ENCODE results near the gene TFDP2.

Gene TFDP2

DNA sequence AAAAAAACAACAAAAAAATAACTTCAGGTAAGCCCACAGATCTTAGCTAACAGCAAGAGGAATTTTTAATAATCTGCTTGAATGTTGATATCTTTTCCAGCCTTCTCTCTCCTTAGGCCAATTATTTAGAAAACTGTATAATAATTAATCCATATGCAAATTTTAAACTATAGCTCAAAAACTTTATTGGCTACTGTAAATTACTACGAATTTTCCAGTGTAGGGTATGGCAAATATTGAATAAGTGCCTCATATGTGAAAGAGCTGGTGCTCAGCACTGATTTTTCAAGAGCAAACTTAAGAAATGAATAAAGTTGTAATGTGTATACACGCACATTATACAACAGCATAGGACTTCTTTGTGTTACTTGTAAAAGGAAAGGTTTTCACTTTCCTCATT, 123.0 kb downstream of the TFDP2 start:
- DNase-seq (ENCODE audit: low read depth) = no peak
- H3K4me3 ChIP-seq (replicated peaks; ENCODE audit: low read depth, low read length) = no peak overlapping the region
- TF ChIP-seq, protein P1, sequence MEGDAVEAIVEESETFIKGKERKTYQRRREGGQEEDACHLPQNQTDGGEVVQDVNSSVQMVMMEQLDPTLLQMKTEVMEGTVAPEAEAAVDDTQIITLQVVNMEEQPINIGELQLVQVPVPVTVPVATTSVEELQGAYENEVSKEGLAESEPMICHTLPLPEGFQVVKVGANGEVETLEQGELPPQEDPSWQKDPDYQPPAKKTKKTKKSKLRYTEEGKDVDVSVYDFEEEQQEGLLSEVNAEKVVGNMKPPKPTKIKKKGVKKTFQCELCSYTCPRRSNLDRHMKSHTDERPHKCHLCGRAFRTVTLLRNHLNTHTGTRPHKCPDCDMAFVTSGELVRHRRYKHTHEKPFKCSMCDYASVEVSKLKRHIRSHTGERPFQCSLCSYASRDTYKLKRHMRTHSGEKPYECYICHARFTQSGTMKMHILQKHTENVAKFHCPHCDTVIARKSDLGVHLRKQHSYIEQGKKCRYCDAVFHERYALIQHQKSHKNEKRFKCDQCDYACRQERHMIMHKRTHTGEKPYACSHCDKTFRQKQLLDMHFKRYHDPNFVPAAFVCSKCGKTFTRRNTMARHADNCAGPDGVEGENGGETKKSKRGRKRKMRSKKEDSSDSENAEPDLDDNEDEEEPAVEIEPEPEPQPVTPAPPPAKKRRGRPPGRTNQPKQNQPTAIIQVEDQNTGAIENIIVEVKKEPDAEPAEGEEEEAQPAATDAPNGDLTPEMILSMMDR (IDR thresholded peaks at IDR 0.05; ENCODE audit: low read length, missing control alignments) = no peak

DNA sequence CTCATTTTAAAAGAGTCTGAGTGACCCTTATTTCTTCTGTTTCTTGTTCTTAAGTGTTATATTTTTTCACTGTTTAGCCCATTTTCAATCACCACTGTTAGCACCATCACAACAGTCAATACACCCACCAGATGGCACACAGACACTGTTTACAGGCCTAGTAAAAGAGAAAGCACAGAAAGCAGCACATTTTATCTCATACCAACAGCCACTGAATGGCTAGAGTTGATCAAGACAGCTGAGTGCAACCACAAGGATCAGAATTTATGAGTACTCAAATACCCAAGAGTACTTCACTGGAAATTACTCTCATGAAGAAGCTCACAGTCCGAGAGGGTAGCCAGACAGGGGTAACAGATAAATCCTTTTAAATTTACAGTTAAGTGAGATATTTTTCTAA, 127.0 kb downstream of the TFDP2 start:
- TF ChIP-seq, protein P1 (IDR thresholded peaks at IDR 0.05; ENCODE audit: low read length, missing control alignments) = no peak
- no peak overlapping the region for H3K4me3 ChIP-seq (replicated peaks; ENCODE audit: low read depth, low read length)
- peak; percentile 7 for DNase-seq (ENCODE audit: low read depth)

DNA sequence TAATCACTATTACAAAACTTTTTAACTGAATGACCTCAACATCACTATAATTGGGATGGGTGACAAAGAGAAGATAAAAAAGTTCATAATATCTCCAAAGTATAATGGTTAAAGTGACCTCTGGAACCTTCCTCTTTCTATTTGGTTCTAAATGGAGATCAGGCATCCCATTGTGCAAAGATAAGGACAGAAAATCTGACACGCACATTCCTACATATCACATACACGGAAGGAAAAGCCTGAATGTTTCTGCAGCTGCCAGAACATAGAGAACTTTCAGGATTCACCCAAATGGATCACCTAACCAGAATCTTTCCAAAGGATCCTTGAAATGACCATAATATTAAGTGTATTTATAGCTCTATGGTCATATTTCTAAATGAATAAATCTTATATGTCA, 128.2 kb downstream of the TFDP2 start:
- TF ChIP-seq, protein P1 (IDR thresholded peaks at IDR 0.05; ENCODE audit: low read length, missing control alignments) = no peak
- no peak overlapping the region for H3K4me3 ChIP-seq (replicated peaks; ENCODE audit: low read depth, low read length)
- DNase-seq (ENCODE audit: low read depth) = no peak

DNA sequence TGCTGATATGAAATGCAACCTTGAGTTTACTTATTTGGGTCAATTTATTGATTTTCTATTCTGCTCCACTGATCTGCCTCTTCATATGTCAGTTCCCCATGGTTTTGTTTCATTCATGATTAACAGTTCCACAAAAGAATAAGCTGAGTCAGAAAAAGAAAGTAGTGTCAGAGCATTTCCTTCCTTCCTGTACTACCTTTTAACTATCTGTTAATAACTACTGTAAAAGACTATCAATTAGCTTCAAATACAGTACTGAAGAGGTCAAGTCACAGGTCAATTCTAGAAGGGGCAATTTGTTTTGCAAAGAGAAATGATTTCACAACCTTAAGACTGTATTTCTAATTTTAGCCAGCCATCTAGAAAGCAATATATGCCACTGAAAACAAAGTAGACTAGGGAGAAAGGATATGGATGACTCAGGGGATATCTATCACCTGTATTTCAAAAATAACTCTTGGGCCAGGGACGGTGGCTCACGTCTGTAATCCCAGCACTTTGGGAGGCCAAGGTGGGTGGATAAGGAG, 129.5 kb downstream of the TFDP2 start:
- TF ChIP-seq, protein P1 (IDR thresholded peaks at IDR 0.05; ENCODE audit: low read length, missing control alignments) = no peak
- DNase-seq (ENCODE audit: low read depth) = peak; percentile 17
- H3K4me3 ChIP-seq (replicated peaks; ENCODE audit: low read depth, low read length) = no peak overlapping the region

DNA sequence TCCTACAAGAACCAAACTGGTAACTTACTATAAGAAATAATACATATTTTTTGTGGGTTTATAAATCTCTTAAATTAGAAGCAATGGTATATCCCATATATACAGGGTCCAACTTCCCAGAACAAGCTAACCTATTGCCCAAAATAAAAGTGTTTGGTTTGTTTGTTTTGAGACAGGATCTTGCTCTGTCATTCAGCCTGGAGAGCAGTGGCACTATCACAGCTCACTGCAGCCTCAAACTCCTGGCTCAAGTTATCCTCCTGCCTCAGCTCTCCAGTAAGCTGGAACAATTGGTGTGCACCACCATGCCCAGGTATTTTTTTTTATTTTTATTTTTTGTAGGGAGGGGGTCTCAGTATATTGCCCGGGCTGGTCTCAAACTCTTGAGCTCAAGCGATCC, 135.4 kb downstream of the TFDP2 start:
- H3K4me3 ChIP-seq (replicated peaks; ENCODE audit: low read depth, low read length) = no peak overlapping the region
- TF ChIP-seq, protein P1 (IDR thresholded peaks at IDR 0.05; ENCODE audit: low read length, missing control alignments) = no peak
- DNase-seq (ENCODE audit: low read depth) = no peak

DNA sequence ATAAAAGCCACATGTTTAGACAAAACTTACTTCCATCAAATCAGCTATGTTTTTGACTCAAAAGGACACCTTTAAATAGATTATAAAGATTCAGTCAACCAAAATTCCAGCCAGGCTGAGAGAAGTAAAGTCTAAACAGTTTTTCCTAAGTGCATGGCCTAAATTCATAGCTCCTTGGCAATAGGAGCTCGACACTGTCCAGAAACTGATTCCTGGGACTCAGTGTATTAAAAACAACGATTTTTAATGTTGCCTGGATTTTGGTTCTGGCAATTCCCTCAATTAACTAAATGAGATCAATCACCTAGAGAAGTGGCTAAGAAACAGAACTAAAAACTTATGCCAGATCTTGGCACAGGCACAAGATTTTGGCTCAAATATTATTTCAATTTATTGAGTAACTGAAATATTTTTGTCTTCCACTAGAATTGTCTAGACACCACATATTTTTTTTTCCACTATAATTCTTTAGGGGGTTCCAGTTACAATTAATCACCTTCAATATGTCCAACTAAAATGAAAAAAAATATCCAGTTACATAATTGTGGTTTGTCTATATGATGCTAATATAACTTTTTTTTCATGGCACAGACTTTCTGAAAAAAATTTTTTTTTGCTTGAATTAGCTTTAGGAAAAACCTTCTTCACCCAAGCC, 135.9 kb downstream of the TFDP2 start:
- no peak for DNase-seq (ENCODE audit: low read depth)
- TF ChIP-seq, protein P1 (IDR thresholded peaks at IDR 0.05; ENCODE audit: low read length, missing control alignments) = no peak
- H3K4me3 ChIP-seq (replicated peaks; ENCODE audit: low read depth, low read length) = no peak overlapping the region

DNA sequence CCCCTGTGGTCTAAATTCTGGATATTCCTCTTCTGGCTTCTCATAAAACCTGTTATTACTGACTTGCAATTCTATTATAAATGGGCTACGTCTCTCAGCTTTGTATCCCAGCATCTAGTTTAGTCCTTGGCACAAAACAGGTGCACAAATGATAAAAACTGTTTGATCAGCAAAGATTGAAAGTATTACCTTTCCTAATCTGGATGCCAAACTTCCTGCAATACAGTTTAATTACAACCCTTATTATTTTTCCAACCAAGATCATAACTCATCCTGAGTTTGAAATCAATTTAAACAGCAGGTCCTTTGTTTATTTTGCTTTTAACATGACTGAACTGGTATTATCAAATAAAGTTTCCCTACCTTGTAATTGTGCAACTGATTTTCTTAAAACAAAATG, 140.3 kb downstream of the TFDP2 start:
- TF ChIP-seq, protein P1 (IDR thresholded peaks at IDR 0.05; ENCODE audit: low read length, missing control alignments) = no peak
- H3K4me3 ChIP-seq (replicated peaks; ENCODE audit: low read depth, low read length) = no peak overlapping the region
- DNase-seq (ENCODE audit: low read depth) = no peak

All from fibroblast of pulmonary artery (primary cell).